NCI-H2171 treated with DMSO at 0.1 percent for 48 hours (cell line): ENCODE results near the gene DDI1.

Experiments used
- DNase-seq: peaks from one replicate; lab custom pipeline; 2025; lab: John Stamatoyannopoulos, UW

DDI1 gene

DNA sequence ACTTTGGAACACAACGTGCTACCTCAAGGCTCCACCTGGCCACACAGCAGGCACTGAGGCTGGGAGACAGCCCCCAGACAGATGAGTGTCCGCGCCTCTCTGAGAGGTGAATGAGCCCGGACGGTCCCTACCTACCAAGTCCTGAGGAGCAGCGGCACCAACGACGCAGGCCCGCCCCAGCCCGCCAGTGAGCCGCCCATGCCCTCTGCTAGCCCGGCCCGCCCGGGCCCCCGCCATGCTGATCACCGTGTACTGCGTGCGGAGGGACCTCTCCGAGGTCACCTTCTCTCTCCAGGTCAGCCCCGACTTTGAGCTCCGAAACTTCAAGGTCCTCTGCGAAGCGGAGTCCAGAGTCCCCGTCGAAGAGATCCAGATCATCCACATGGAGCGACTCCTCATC lies at the start of gene DDI1:
DDI1 (plus strand) TSS at position 53 of the 400 bp plus-strand sequence; CDS start at position 236, 183 bp downstream.
- DNase-seq: no peak

DNA sequence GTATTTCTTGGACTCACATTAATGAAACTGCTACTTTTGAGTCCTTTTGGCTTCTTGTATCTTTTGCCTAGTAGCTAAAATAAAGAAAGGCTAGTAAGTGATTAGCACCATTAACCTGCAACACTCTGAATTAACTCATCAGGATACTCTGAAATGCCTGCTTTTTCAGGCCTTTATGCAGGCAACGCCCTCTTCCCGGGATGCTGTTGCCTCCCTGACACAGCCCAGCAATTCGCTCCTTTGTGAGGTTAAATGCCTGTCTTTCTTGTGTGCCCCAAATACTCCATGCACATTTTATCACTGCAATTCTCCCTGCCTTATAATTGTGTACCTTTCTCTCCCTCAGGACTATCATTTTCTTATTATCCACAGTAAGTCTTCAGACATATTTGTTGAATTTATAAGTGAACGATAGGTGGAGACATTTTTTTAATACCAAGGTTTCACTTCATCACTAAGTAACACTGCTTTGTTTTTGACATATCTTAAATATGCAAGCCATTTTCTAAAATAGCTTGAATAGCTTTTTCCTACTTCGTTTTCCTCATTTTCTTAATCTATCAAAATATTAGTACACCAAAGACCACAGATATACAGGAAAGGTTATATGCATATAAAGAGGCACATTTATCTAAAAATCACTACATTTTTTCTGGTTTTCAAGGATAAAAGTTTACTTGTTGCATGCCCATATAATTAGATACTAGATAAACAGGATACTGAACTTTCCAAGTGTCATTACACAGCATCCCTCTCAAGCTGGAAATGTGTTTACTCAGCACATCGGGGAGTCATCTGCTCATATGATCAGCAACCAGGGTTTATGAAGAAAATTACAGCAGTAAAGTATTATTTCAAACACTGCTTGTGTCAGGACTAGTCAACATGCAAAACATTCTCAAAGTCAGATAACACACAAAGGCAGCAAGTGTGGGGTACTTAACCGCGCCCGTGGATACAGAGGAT lies 48.5 kb upstream of the DDI1 start:
- no peak for DNase-seq

DNA sequence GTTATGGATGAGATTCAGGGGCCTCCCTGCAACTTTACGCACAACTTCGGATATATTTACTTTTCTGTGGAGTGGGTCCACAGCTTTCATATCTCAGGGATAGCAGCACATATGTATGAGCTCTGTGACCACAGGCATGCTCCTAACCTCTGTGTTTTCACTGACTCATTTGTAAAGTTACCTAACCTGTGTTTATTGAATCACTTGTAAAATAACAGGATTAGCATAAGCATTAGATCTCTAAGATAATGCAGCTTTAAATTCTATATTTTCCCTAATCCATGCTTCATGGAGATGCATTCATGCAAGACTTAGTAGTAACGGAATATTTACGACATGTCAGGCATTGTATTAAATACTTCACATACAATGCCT lies 47.9 kb upstream of the DDI1 start:
- no peak for DNase-seq

DNA sequence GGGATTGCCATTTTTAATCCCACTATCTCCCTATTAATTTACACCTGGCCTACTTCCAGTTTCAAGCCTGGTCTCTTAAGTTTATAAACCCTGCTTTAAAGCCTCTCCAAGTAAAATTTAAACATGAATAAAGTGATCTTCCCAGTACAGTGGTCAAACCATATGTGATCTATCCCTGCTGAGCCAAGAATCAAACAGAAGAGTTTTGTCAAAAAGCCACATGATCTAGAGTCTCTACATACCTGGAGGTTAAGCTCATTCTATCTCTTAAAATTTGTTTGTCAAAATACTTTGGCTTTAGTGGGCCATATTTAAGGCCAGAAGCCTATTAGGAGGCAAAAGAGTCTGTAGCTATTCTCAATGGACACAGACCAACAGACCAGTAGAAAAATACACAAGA lies 42.9 kb upstream of the DDI1 start:
- no peak for DNase-seq

DNA sequence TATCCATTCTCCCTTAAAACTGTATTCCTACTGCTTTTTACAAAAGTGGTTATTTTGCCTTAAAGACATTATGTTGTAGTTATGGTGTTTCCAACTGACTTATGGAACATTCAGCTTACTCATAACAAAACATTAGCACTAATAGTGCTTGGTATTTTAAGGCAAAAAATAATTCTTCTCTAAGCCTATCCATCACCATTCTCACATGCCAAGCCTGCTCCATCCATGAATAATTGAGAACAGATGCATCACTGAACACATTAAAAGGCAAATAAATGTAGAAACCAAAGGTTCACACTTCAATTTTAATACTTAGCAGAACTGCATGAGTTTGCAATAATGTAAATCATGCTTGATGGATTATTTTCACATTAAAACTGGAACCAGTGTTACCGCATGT lies 42.3 kb upstream of the DDI1 start:
- no peak for DNase-seq

DNA sequence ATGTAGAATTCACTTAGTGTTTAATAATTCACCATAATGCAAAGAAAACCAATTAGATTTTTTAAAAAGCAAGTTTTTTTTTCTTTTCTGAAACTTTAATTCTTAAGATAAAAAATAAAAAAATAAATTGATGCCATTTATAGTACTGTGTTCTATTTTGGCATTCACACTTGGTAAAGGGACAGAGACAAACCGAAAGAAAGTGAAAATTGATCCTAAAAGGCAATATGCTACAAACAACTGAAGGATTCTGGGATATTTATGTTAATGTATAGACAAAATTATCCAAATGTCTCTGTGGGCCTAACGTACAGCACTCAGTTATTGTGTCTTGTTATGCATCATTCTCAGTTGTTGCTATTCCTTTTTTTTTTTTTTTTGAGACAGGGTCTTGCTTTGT lies 41.9 kb upstream of the DDI1 start:
- DNase-seq: no peak

DNA sequence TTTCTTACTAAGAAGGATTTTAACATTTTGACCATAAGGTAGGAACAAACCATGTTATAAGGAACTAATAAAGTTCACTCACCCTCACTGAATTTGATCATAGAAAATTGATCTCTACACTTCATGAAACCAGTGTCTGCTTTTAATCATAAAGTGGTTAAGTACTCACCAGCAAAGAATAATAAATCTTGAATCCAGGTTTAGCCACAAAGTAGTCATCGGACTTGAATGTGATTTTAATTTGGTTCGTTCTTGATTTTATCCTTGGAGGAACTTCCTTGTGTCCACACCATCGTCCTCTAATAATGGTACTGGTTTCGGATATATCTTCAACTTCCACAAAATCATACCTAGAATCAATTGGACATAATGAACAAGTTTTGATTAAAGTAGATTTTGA lies 40.5 kb upstream of the DDI1 start:
- DNase-seq: no peak

DNA sequence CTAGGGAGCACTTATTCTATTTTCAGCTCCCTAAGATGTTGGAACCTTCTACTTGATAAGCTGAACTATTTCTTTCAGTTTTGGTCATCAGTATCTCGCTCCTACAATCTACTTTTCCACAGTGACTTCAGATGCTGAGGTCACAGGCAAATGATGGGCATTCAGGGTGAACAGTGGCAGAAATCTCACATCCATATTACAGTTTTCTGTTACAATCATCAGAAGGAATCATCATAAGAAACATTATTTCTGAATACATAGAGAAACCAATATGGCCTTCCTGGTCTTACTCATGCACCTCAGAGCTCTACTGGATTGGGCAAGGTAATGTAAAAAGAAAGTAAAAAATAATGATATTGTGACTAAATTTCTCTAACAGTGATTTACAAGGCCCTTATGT lies 39.4 kb upstream of the DDI1 start:
- no peak for DNase-seq

DNA sequence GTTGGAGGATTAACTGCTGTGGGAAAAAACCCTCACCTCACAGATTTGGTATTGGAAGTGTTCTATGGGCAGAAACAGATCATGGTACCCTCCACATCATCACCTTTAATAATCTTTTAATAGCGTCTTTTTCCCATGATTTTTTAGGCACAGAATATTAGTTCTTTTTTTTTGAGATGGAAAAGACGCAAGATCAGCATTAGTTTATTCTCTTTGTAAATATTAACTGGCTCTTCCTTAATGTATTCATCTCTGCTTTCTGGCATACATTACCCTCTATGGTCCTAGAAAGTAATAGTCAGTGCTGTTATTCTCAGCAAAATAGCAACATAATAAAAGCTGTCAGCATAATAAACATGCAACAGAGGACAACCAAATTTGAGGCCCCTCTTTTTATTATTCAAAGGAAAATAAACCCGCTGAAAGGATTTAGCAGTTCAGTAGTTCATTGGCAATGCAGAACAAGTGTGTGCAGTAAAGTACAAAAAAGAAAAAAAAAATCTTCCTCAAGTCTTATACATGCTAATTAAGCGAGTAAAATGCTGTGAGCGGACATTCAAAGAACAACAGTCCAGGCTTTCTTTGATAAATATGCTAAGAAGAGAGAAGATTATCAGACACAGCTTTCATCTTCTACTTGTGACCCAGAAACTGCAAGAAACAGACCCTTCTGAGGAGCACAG lies 37.5 kb upstream of the DDI1 start:
- no peak for DNase-seq

DNA sequence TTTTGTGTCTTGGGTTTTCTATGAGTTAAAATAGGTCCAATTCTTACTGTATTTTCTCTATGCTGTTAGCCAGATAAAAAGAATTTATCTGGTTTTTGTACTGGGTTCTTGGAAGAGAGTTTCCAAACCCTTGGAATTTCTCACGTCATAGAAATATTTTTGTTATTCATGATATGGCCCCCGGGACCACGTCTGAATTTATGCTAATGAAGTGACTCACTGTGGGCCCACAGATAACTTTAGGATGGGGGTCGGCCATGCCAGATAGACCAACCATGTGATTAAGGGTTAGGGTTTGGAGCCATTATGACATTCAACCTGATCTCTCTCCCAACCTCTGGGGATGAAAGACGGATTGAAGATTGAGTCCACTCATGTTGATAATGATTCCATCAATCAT lies 35.6 kb upstream of the DDI1 start:
- DNase-seq: no peak

DNA sequence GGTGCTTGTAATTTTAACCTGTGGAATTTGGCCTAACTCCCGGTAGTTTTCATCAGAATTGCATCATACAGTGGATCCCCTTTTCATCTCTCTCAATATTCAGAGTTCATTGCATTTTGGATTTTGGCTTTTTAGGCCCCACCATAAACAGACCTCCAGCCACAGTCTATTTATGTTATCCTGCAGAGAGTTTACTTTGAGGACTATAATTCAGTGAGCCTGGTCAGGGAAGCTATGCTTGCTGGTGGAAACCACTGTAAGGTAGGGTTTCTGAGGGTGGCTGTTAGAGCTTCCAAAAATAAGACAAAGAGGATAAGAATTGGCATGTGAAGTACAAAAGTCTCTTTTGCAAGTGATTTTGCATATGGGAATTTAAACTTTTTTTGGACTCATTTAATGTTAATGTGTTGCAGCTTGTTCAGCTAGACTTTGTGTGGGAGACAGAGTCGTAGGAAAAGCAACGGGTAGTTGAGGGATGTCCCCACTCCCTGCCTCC lies 34.8 kb upstream of the DDI1 start:
- no peak for DNase-seq

DNA sequence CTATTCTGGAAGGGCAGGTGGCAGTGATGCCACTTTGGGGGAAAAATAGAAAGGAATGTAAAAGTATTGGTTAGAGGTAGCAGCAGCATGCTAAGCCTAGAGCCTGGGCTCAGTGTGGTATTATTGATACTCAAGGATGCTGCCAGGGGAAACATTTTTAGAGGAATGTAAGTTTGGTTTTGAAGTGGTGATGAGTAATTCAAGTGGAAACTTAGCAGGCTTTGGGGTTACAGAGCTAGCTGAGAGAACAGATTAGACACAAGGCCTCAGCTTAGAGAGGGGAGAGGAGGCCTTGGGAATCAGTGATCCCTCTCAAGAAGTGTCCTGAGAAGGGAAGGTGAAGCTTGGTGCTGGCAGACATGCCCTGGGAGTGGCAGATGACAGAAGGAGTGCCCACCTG lies 32.9 kb upstream of the DDI1 start:
- no peak for DNase-seq

DNA sequence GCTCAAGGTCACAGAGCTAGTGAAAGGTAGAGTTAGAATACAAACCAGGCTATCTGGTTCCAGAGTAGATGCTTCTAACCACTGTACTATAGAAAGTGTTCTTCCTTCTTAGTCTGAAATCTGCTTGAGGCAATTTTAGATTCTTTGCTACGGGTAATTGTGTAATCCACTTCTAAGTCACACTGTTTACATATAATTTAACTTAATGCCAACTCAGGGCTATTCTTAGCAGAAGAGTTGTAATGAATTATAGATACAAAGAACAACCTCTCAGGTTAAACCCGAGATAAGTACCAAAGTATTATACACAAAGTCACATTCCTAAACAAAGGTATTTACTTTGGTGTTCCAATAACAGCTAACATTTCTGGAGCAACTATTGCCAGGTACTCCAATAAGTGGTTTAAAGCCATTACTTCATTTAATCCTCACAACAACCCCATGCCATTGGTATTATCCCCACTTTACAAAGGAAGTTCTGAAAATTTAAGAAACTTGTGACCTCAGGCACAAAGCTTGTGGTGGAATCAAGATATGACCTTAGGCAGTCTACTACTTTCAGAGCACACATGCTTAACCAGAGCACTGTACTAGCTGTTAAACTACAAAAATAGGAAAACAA lies 31.1 kb upstream of the DDI1 start:
- DNase-seq: no peak

DNA sequence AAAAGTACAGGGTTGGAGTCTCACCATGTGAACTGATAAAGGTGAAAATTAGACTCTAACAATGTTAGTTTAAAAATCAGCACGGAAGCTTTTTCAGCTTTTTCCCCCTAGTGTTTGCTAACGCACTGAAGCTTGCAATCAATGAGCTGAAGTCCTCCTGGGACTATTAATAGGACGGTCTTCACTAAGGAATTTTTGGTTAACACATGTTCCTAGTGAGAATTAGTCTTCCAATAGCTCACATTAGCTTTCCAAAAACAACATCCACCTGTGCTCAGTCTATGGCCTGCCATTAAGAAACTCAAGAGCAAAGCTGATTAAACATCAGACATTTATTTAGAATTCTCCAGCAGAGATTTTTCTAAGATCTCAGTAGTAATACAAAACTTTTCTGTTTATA lies 26.7 kb upstream of the DDI1 start:
- no peak for DNase-seq

DNA sequence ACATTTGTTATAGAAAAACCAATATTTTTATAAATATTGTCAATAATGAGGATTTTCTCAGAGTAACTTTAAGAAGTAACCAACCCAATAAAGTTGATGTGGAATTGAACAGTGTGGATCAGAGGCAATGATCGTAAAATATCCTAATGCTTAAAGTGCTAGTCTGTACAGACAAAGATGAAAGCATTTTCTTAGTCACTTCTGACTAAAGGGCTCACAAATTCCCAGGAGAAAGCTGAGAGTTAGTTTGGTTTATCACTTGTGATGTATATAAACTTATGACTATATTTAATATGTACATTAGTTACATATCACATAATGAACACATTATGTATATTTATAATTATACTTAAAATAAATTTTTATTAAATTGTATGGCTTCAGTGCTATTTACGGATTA lies 25.4 kb upstream of the DDI1 start:
- DNase-seq: no peak

DNA sequence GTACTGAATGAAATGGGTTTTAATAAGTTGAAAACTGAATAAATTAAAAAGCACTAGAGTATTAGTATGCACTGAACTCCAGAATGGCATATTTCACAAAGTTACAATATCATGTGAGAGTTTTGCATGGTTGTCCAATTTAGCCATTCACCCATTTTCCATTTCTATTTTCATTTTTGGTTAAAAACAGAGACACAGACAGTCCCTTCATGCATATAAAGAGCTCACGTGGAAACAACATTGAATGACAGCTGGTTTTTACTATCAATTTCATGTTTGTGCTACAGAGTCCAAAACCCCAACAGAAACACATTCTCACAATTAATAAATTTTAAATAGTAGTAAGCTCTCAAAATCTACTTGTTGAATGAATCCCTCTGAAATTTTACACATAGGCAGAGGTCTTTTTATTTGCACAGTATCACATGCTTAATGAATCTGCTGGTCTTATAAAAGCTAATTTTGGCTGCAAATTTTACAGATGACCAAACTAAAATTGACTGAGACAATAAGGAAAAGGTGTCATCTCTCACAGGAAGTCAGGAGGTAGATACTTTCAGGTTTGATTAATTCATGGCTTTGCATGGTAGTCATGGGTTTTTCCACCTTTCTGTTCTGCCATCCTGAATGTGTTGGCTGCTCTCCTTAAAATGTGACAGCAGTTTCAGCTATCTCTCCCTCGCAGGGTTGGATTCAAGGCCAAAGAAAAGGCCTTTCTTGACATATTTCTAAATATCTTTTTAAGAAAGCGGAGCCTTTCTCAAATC lies 20.6 kb upstream of the DDI1 start:
- no peak for DNase-seq

DNA sequence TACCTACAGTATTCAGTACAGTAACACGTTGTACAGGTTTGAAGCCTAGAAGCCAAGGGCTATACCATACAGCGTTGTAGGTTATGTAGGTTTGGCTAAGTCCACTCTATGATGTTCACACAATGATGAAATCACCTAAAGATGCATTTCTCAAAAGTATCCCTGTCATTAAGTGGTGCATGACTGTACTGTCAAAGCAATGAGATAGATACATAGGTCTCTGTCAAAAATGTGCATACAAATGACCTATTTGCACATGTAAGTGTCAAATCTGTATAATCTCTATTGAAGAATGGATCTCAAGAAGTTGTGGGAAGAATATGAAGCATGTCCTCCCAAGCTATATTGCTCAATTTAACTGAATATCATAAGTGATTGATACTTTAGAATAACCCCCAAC lies 11.9 kb upstream of the DDI1 start:
- no peak for DNase-seq

DNA sequence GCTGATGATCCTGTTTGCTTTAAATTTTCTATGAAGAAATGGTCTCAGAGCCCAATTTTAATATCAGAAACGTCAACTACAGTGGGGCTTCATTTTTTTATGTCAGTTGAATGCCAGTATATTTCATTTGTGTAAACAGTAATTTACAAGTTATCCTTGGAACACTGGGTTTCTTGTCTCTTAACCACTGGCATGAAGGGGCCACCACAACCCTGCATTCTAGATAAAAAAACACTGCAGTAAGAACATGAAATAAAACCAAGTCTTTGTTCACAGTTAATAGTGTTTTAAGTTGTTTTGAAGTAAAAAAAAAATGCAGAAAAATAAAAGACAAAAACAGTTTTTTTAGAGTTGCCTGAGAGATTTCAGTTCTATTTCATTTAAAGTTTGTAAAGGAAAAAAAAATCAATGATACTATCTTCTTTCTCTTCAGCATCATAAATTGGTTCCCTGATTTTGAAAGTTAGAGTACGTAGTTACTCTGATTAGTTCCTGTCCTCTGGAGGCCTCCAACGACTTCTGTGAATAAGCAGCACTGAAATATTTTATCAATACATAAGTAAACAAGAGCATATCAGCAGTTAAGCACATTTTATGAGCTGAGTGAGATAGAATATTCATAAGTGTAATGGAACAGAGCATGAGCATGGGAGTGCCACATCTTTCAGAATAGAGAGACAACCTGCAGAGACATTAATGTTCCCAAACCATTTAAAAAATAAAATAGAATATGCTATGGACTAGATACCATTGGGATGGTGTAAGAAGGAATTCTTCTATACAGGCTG lies 7.8 kb upstream of the DDI1 start:
- no peak for DNase-seq

DNA sequence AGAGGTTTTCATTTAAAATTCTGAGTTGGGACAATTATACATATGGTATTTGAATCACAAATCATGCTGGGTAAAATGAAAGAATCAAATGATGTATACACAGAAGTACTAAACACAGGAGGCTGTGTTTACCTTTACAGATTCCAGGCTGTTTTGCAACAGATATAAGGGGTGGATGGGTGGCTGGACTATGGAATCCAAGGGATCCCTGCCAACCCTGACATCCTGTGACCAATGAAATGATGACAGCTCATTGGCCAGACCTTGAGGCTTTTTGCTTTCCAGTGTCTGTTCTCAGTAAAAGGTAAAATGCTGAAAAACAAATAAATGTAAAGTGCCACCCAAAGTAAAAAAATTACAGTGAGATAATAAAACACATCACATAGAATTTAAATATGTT lies 3.3 kb upstream of the DDI1 start:
- DNase-seq: no peak

DNA sequence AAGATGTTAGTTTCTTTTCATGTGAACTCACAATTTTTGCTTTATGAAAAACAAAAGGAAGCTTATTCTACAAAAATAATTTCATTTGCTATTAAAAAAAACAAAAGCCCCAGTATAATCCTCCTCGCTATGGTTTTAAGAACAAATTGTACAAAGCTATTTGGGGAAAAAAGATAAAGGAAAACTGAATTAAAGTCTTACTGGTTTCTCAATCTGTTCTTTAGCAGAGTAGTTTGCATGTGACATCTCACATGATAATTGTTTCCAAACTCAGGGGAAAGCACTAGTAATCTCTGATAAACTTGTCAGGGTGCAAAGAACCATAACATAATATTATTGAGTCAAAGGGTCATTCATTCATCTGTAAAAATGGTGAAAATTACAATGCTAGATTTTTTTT lies 2.9 kb upstream of the DDI1 start:
- DNase-seq: no peak

DNA sequence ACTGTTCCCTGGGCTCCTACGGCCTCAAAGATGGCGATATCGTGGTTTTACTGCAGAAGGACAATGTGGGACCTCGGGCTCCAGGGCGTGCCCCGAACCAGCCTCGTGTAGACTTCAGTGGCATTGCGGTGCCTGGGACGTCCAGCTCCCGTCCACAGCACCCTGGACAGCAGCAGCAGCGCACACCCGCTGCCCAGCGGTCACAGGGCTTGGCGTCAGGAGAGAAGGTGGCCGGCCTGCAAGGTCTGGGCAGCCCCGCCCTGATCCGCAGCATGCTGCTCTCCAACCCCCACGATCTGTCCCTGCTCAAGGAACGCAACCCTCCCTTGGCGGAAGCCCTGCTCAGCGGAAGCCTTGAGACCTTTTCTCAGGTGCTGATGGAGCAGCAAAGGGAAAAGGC lies 555 bp downstream of the DDI1 start:
- DNase-seq: no peak
